GM12874 (cell line): ENCODE measurements around the gene B3GAT1.

Source experiments
- TF ChIP-seq, protein P1 (sequence below): IDR thresholded peaks from 2 replicates; pipeline ENCODE4 v1.5.1; 2011; ENCODE audit warnings: low read depth, mild to moderate bottlenecking, control low read depth, low read length, moderate library complexity; ENCODE audit not compliant: insufficient read depth

B3GAT1 gene

DNA sequence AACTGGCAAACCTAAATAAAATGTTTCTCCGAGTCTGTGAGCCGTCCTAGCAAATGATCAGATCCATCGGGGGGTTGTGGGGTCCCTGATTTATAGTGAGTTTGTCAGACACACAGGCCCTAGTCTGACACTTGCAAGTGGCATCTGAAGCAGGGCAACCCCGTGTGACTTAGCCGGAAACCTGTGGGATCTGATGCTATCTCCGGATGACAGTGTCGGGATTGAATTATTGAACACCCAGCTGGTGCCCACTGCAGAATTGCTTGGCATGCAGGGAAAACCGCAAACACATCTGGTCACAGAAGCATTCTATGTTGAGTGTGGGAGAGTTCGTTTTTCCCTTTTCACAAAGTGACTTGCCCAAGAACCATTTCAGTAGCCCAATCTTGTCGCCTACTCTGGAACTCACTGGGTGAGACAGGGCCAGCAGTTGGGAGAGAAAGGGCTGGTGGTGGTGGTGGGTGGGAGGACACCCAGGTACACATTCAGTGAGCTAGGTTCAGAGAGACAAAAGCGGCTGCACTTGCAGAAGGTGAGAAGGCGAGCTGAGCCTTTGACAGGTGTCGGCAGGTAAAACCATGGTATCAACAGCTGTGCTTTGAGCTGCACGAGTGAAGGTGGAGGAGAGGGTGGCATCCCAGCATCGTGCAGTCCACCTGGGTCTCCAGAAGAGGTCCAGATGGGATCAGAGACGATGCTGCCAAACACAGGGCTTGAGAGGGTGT lies 33.7 kb upstream of the B3GAT1 start:
- TF ChIP-seq, protein P1, sequence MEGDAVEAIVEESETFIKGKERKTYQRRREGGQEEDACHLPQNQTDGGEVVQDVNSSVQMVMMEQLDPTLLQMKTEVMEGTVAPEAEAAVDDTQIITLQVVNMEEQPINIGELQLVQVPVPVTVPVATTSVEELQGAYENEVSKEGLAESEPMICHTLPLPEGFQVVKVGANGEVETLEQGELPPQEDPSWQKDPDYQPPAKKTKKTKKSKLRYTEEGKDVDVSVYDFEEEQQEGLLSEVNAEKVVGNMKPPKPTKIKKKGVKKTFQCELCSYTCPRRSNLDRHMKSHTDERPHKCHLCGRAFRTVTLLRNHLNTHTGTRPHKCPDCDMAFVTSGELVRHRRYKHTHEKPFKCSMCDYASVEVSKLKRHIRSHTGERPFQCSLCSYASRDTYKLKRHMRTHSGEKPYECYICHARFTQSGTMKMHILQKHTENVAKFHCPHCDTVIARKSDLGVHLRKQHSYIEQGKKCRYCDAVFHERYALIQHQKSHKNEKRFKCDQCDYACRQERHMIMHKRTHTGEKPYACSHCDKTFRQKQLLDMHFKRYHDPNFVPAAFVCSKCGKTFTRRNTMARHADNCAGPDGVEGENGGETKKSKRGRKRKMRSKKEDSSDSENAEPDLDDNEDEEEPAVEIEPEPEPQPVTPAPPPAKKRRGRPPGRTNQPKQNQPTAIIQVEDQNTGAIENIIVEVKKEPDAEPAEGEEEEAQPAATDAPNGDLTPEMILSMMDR: no peak

DNA sequence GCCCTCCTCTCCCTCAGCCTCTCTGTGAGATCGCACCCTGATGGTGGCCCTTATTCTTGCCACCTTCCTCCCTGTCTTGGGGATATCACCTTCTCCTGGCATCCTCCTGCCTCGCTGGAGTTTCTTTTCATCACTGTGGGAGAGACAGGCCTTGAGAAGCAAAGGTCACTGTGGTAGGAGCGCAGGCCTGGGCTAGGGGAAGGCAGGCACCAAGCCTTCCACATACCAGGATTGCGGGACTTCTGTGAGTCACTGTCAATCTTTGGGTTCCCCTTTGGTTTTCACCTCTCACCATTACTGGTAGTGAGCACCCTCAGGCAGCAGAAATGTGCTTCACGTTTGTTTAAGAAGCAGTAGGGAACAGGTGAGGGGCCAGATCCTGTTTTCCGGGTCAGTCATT lies 31.2 kb upstream of the B3GAT1 start:
- TF ChIP-seq, protein P1: no peak

DNA sequence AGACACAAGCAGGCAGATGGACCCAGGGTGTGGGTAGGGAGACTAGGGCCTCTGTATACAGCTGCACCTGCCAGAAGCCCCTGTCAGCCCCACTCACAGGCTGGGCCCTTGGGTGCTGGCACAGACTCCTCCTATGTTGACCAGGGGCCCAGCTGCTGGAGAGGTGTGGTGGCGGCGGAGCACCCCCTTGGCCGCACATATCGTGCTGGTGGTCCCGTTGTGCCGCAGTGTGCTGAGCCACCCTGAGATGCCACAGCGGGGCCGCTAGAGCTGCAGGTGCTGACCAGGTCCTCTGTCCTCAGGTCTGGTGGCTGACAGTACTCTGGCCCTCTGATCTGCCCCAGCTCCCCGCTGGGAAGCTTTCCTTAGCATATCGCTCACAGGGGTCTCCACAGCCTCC lies 30.2 kb upstream of the B3GAT1 start:
- TF ChIP-seq, protein P1: no peak

DNA sequence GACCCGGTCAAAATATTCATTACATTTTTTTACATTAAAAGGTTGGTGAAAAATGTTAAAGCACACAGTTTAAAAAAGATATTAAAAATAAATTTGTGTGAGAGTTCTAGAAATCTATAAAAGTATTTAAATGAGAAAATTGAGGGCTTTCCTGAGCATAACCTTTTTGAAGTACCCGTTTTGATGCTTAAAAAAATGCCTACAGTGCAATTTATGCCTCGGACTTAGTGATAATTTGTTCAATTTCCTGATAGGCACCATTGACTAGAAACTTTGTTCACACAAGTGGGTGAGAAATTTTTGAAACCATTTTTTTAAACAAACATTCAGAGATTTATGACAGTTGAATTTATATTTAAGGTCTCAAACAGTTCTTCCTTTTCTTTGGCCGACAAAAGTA lies 29.7 kb upstream of the B3GAT1 start:
- TF ChIP-seq, protein P1: no peak

DNA sequence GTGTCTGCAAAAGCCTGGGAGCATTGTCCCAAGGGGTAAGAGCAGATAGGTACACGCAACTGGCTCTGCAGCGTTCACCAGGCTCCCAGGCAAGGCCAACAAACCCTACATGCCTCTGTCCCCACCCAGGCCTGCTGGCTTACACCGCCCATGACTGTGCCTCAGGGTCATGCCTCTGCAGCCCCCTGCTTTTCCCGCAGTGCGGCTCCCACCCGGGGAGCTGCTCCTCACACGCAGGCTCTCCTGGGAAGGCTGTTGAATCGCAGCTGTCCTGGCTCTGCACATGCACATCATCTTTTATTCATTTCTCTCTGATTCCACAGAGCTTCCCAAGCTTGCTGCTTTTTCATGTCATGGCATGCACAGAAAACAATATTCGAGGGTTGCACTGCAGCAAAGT lies 29.2 kb upstream of the B3GAT1 start:
- TF ChIP-seq, protein P1: no peak

DNA sequence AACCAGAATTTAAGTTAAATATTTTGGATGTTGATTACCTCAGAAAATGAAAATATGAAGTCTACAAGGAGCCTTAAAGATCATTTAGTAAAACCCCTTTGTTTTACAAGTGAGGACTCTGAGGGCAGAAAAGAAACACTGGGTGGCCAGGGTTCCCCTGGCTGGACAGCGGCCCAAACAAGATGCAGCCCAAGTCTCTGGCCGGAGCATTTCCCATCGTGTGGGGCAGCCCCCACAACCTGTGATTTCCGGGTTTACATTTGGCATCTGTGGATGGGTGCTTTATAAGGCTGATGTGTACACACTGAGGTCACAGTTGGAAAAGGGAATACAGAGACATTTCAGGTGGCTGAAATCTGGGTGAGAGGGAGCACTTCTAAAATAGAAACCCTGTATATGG lies 28.8 kb upstream of the B3GAT1 start:
- TF ChIP-seq, protein P1: no peak

DNA sequence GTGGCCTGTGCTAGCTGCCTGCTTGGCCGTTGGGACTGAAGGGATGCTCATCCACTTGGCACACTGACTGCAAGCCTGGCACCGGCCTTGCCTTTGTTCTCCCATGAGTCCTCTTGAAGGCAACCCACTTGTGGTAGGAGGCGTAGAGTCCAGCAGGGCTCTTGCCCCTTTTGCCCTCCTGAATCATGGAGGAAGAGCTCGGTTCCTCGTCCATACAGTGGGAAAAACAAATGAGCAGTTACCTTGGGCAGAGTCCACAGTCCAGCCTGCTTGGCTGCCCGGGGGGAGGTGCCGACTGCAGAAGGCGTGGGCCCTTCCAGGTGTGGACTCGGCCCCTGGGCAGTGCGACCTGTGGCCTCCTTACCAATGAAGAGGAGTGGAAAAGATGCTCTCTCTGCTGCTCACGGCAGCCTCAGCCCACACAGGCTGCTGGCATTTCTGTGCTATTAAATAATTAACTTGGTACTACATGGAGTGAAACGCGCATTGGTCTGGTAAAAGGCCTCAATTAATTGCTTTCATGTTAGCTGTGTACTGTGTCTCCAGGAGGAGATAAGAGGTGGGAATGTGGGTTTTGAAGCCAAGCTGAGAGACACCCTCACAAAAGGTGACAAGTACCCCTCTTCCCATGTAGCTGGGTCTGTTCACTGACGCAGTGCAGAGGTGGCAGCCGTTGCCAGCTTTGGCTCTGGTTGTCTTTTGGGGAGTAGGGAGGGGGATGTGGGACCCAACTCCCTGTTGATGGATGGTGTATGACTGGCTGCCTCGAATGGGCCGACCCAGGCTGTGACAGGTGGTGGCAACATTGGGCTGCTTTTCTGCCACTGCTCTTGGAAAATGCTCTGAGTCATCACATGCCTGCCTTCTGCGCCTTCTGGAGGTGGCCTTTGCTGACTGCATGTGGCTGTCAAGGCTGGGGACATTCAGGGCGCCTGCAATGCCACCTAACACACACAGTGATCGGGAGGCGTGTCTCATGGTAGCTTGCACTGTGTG lies 26.8 kb upstream of the B3GAT1 start:
- TF ChIP-seq, protein P1: no peak
